NCI-H2227 (cell line): ENCODE measurements around the gene CAV1.
A peak's percentile ranks its signal among the peaks of the same experiment; 100 is the strongest.
"Not testable (repeated sequence)": the region's sequence is repeated elsewhere in the genome, so short reads cannot be mapped to it uniquely, and the experiment has no call there.

ENCODE experiments used
- DNase-seq: peaks from one replicate; lab custom pipeline; 2025; ENCODE audit not compliant: unreplicated experiment; lab: John Stamatoyannopoulos, UW

The CAV1 gene

DNA sequence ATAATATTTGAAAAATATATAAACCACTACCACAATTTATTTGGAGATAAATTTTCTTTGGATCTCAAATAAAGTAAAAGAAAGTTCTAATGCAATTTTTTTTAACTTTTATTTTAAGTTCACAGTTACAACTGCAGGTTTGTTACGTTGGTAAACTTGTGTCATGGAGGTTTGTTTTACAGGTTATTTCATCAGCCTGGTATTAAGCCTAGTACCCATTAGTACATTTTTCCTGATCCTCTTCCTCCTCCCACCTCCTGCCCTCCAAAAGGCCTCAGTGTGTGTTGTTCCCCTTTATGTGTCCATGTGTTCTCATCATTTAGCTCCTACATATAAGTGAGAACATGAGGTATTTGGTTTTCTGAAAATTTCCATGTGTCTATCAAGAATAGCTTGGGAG, 54.5 kb downstream of the CAV1 start:
- DNase-seq = no peak

DNA sequence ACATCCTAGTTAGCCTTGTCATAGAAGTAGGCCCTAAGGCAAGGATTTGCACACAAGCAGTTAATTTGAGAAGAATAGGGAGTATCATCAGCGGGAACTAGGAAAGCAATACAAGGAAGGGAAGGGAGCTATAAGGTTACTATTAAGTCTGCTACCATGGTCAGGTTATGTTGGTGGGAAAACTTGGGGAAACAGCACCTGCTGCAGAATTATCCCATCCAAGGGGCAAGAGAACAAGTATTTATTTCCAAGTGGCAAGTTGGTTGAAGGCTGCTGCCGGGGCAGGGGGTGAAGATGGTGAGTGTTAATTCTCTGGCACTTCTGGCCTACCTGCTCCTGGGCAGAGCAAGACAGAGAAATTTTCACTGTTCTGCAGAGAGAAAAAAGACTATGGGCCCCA, 55.0 kb downstream of the CAV1 start:
- no peak for DNase-seq

- no peak for DNase-seq
Observed at GRCh38 chr7:116582164-116582732, 57.4 kb downstream of the CAV1 start.

- no peak for DNase-seq
Observed at GRCh38 chr7:116582806-116583444, 58.1 kb downstream of the CAV1 start.

DNA sequence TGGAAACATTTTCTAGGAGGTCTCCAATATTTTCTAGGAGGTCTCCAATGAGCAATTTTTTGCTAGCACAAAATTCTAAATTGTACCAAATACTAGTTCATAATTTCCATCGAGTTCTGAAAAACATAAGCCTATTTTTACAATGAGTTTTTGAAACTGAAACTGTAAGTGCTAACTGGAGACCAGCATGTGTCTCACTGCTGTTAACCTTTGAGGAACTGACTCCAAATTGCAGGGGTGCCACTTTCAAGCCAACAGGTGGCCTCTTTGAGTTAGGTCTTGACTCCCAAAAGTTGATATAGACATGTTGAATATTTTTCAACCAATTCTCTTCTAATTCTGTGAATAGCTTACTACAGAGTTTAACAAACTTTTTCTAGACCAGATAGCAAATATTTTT, 58.8 kb downstream of the CAV1 start:
- no peak for DNase-seq

GRCh38 chr7:116584721-116585120, 59.9 kb downstream of the CAV1 start:
- no peak for DNase-seq

- no peak for DNase-seq
Observed at GRCh38 chr7:116585392-116585791, 60.6 kb downstream of the CAV1 start.

- no peak for DNase-seq
Observed at GRCh38 chr7:116585967-116586366, 61.1 kb downstream of the CAV1 start.

GRCh38 chr7:116587200-116587599, 62.4 kb downstream of the CAV1 start:
- DNase-seq = not testable (repeated sequence)

- no peak for DNase-seq
Observed at GRCh38 chr7:116588225-116588624, 63.4 kb downstream of the CAV1 start.

GRCh38 chr7:116588641-116589594, 64.1 kb downstream of the CAV1 start:
- peak; percentile 61 for DNase-seq

GRCh38 chr7:116591202-116592040, 66.6 kb downstream of the CAV1 start:
- peak; percentile 17 for DNase-seq

- no peak for DNase-seq
Observed at GRCh38 chr7:116592041-116592355, 67.2 kb downstream of the CAV1 start.

DNA sequence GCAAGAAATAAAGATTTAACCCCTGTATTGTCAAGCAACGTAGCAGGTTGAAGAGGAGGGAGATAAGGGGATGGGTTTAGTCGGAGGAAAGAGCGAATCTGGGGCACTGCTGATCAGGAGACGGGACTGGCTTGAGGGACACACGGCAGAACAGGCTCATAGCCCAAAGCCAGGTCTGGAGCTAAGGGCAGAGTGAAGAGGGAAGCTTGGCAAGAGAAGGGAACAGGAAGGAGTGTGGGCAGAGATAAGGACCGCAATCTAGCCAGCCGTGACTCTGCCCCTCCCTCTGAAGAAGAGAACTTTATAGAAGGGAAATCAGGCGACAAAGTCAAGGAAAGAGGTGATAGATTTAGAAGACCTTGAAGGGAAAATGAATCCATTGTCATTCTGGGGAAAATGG, 67.6 kb downstream of the CAV1 start:
- DNase-seq = no peak

- no peak for DNase-seq
Observed at GRCh38 chr7:116593359-116594075, 68.7 kb downstream of the CAV1 start.

DNA sequence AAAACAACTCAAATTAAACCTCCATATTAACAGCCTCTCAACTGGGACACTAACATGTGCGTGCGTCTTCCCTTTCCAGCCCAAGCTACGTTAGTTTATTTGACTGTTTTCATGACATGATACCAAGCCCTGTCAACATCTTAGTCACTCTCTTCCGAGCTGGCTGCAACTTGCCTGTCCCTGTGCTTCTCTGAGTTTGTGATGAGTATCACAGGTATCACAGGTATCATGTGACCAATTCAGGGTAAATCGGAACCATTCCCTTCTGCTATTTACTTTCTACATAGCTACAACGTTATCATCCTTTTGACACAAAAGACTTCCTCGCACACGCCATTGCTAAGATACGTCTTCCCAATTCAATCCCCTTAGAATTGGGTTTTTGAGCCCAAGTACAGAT, 70.2 kb downstream of the CAV1 start:
- DNase-seq = no peak

DNA sequence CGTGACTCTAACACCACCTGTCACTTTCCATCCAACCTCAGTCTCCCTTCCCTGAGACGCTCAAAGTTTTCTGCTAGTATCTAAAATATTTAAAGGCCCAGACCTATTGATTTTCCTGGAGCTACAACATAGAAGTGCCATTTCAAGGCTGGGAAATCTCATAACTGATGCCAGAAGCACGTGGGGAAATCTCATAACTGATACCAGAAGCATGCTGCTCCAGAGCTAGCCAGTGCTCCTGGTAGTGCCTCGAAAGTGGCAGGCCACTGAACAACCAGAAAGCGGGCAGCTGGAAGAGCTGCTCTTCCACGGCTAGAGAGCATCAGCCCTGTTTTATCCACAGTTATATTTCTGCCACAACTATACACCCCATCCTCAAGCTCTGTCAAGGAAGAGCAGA, 72.5 kb downstream of the CAV1 start:
- no peak for DNase-seq

DNA sequence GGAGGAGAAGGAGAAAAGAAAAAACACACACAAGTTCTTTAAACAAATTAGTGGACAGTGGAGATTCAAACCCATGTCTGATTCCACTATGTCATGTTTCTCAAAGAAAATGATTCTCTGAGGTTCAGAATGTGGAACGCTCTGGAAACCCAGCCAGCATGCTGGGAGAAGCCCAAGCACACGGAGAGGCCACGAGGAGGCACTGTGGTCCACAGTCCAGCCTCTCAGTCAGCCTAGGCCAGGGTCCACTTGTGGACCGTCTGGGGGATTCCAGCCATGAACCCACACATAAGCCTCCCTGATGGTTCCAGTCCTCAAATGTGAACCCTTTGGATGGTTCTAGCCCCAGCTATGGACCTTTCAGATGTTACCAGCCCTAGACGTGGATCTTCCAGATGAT, 73.4 kb downstream of the CAV1 start:
- no peak for DNase-seq

- no peak for DNase-seq
Observed at GRCh38 chr7:116598861-116599260, 74.0 kb downstream of the CAV1 start.

- no peak for DNase-seq
Observed at GRCh38 chr7:116601426-116601825, 76.6 kb downstream of the CAV1 start.

- no peak for DNase-seq
Observed at GRCh38 chr7:116607299-116607698, 82.5 kb downstream of the CAV1 start.
